ENCODE data around the gene SMAGP.
"Not testable (repeated sequence)": the region's sequence is repeated elsewhere in the genome, so short reads cannot be mapped to it uniquely, and the experiment has no call there.

Gene SMAGP

DNA sequence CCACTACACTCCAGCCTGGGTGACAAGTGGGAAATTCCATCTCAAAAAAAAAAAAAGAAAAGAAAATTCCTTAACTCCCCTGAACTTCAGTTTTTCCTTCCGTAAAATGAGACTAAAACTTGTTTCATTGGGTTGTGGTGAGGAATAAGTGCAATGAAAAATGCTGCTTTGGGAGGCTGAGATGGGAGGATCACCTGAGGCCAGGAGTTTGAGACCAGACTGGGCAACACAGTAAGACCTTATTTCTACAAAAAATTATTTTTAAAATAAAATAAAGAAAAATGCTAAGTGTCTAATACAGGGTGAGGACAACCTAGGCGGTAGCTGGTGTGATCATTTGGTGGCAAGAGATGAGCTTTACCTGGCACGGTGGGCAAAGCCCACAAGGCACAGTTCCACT, 6.9 kb downstream of the SMAGP start:
- no peak for DNase-seq

DNA sequence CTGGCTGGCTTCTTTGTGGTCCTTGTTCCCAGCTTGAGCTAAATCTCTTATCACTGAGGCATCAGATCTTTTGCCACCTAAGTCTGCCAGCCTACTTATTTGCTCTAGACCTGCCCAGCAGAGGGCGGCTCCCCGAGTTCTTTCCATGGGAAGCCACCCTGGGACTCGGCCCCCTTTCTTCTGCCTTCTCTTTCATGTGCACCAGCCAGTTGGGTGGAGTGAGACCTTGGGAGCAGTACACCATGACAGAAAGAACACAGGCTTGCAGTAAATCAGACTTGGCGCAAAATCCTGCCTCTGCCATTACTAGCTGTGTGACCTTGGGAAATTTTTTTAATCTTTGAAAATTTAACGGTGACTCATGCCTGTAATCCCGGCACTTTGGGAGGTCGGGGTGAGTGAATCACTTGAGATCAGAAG, 7.4 kb downstream of the SMAGP start:
- DNase-seq: no peak

DNA sequence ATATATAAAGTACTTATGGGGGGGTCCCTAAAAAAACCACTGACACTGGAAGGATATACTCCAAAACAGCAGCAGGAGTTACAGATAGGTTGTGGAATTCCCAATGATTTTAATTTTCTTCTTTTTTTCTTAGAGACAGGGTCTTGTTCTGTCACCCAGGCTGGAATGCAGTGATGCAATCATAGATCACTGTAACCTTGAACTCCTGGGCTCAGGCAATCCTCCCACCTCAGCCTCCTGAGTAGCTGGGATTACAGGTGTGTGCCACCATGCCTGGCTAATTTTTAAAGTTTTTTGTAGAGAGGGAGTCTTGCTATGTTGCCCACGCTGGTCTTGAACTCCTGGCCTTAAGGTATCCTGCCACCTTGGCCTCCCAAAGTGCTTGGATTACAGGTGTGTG, 10.6 kb downstream of the SMAGP start:
- not testable (repeated sequence) for DNase-seq

DNA sequence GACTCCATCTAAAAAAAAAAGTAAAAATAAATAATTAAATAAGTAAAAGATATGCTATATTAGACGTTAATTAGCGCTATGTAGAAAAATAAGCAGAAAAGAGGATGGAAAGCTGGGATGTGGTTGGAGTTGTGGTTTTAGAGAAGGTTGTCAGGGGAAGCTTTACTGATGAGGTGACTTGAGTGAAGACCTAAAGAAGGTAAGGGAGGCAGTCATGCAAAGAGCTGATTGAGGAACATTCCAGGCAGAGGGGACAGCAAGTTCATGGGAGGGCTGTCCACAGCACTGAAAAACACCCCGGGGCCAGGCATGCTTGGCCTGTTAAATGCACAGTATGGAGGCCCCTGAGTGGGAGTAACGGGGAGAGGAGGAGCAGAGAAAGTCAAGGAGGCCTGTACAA, 15.7 kb downstream of the SMAGP start:
- DNase-seq: no peak

DNA sequence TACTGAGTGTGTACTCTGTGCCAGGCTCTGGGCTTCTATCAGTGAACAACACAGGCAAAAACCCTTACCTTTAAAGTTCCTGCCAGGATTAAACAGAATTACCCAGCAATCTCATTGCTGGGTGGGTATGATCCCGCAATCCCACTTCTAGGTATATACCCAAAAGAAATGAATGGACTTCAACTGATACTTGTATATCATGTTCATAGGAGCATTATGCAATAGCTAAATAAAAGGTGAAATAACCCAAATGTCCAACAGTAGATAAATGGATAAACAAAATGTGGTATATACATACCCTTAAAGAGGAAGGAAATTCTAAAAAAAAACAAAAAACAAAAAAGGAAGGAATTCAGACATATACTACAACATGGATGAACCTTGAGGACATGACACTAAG, 16.9 kb downstream of the SMAGP start:
- no peak for DNase-seq

DNA sequence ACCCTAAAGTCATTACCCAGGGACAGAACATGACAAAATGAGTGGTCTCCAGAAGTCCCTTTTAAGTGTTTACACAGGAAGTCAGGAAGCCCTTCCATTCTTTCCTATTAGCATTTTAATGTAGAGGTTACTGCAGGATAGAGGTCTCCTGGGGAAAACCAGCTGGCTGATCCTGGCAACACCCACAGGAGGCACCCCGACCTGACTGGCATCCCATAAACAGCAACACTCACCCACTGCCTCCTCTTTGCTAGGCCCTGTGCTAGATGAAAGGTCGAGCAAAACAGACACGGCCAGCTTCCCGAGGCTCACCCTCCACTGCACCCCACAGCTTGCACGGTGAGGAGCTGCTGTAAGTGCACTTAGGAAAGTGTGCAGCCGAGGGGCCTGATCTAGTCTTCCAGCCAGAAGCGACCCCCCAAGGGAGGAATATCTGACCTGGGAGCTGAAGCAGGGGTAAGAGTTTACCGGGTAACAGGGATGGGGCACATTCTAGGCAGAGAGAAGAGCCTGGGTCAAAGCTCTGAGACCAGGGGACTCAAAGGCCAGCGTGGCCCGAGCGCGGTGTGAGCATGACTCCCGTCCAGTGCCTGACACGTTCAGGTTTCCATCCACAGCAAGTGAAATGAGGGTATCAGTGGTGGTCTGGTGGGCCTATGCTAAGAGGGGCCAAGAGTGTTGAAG, 22.6 kb downstream of the SMAGP start:
- DNase-seq: no peak

DNA sequence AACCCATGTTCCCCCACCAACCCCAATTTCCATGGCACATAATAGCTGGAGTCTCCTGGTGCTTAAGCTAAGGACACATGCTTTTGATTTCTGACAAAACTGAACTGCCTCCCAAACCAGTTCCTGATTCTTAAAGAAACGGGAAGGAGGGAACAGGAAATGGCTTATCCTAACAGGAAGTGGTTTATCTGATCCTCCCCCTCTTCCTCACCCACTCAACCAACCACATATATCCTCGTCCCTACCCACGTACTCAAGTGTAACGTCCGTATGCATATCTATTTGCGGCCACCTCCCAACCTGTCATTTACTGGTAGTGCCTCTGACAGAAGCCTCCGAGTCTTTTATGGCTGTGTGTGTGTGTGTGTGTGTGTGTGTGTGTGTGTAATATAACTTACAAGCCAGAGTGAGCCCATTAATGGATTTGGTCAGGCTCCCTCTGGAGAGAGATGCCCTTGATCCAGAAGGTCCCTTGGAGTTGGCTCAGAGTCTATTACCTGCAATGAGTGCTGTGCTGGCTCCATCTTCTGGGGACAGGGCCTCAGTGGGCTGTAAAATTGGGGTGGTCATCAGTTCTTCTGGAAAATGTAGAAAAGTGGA, 23.9 kb downstream of the SMAGP start:
- no peak for DNase-seq

DNA sequence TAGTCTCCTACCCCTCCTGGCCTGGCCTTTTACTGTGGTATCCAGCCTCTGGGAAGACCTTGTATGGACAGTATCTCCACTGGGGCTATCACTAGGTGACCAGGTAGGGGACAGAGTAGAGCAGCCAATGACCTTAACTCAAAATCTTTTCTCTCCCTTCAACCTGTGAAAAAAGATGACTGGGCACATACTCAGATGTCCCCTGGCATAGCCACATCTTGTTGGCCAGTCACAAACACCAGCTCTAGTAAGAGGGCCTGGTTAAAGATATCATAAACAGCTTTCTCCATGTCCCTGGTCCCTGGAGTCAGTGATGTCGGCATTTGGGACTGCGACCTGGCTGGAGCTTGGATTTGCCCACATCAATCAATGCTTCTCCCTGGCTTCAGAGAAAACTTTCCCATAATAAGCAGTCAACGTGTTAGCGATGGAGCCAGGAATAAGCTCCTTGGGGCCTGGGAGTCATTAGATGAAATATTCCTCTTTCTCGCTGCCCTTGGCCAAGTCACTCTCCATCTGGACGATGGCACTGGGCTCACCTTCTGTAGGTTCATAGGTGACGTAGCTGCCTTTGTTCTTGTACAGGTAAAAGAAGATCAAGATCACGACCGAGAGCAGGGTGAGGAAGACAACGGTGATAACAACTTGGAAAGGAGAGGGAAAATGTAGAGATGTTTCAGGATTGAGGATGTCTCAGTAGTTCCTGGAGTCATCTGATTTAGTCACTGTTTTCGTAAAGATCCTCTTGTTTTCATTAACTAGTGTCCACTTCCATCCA, 24.6 kb downstream of the SMAGP start:
- DNase-seq: no peak

DNA sequence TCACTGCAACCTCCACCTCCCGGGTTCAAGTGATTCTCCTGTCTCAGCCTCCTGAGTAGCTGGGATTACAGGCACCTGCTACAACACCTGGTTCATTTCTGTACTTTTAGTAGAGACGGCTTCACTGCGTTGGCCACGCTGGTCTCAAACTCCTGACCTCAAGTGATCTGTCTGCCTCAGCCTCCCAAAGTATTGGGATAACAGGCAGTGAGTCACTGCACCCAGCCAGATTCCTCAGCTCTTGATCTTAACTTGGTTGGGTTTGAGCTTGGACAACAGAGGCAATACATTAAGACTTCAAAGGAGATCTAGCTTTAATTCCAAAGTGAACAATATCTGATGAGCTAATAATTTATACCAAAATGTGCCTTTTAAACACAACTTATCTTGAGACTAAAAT, 25.9 kb downstream of the SMAGP start:
- DNase-seq: no peak

DNA sequence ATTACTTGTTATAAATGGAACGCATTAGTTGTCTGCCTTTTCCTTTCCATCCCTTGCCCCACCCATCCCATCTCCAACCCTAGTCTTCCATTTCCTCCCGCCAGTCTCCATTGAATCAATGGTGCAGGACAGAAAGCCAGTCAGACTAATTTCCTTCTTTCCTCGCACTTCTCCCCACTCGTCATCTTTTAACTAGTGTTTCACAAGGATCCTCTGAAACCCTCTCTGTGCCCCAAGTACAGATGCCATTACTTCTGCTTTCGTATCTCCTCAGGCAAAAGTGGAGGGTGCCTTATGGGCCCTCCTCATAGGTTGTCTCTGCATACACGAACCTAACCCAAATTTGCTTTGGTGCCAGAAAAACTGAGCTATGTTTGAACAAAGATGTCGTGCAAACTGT, 27.3 kb downstream of the SMAGP start:
- DNase-seq: no peak

DNA sequence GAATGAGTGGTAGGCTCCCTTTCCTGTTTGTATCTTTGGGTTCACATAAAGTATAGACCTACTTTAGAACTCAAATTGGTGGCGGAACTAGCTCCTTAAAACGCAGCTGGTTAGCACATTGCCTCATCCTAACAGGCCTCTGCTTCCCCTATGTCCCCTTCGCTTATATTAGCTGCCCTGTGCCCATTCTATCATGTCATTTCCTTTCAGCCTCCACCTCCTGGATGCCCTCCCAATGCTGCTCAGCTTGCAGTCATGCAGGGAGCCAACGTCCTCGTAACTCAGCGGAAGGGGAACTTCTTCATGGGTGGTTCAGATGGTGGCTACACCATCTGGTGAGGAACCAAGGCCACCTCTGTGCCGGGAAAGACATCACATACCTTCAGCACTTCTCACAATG, 28.1 kb downstream of the SMAGP start:
- DNase-seq: no peak

DNA sequence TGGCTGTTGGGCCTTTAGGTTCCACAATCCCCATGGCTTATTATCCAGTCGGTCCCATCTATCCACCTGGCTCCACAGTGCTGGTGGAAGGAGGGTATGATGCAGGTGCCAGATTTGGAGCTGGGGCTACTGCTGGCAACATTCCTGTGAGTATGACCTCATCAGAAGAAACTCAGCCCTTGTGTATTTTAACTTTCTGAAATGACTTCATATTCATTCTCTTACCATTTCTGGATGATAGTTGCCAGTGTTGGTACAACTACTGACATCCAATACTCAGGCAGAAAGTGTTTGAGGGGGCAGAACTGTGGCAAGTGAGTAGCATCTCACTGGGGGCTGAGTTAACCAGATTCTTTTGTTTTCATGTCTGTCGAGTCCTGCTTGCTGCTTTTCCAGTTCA, 29.2 kb downstream of the SMAGP start:
- DNase-seq: no peak

DNA sequence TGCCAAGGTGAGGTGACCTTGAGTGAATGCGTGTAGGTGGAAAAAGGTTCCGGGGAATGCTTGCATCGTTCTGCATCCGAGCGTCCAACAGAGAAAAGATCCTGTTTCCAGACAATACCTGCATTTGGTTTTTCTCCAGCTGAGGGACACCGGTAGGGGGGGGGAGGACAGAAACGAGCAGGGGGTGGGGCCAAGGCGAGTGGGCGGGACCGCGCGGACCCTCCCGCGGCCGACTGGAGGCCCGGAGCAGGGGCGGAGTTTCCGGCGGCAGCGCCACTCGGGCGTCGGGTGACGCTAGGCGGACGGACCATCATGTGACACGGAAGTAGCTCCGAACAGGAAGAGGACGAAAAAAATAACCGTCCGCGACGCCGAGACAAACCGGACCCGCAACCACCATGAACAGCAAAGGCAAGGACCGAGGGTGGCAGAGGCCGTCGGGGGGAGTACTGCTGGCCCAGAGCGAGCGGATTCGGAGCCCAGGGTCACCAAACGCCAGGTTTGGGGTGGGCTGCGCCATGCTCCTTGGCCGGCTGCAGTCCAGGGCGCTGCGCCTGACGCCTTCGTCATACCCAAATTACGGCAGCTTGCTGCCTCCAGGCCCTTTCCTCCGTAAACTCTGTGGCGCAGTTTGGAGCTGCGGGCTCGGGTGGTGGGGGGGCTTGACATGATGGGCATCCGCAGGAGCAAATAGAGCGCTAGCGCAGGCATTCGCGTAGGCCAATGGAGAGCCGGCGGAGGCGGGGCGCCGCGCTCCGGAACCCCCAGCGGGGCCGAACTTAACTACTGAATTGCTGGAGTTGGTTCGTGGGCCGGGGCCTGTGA, 31.5 kb downstream of the SMAGP start, which contains the start of gene DAZAP2:
Gene DAZAP2, plus strand, starts transcription at position 317 of the 825 bp plus-strand sequence. Its CDS starts 82 bp downstream, at position 399.
- peak; percentile 86 for DNase-seq

DNA sequence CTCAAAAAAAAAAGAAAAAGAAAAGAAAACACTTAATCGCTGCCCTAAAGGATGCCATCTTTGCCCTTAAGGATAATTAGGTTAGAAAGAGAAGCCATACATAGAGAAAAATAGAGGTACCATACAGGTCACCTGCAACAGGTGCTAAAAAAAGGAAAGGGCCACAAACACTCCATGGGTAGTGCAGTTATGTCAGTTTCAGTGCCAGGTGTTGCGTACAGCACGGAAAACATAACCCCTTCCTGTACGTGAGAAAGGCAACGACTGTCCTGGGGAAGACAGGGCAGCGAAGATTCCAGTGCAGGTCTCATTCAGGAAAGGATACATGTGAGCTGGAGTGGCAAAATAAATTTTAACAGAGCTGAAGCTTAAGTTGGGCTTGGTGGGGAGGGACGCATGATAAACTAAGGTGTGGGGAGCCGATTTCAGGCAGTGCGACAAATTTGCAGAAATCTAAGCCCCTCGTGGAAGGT, 32.1 kb downstream of the SMAGP start:
- no peak for DNase-seq

DNA sequence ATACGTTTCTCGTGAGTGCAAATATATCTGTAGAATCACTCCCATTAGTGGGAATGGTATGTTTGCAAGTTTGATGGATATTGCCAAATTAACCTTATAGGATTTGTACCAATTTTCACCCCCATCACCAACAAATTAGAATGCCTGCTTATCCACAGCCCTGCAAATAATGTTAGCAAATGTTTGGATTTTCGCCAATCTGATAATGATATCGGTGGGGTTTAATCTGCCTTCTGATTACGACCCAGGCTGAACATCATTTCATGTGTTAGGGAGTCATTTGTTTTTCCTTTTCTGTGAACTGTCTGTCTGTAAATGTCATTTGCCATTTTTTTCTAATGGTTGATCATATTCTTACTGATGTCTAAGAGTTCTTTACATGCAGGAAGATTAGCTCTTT, 35.7 kb downstream of the SMAGP start:
- no peak for DNase-seq

DNA sequence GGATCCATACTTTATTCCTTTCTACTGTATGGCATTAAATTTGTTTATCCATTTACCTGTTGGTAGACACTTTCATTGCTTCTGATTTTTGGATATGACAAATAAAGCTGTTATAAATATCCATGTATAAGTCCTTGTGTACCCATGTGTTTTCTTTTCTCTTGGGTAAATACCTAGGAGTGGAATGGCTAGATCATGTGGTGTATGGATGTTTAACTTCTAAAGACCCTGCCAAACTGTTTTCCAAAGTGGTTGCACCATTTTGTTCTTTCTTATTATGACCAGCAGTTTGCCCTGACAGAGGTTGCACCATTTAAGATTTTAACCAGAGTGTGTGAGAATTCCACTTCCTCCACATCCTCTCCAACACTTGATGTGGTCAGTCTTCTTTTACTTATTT, 37.6 kb downstream of the SMAGP start:
- DNase-seq: no peak

DNA sequence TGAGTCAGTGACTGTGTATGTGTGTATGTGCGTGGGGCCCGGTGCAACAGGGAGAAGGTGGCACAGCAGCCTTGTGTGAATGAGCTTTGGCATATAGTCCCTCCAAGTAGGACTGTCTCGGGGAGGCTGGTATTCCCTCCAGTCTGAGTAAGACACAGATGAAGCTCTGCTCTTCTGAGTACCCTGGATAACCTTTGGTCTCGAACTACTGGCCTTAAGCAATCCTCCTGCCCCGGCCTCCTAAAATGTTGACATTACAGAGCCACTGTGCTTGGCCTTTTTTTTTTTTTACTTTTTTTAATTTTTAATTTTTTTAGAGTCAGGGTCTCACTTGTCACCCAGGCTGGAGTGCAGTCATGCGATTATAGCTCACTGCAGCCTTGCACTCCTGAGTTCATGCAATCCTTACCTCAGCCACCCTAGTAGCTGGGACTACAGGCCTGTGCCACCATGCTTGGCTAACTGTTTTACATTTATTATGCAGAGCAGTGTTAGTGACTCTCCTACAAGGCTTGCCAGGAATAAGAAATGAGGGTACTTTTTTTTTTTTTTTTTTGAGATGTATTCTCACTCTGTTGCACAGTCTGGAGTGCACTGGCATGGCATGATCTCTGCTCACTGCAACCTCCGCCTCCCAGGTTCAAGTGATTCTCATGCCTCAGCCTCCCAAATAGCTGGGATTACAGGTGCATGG, 41.0 kb downstream of the SMAGP start:
- no peak for DNase-seq

DNA sequence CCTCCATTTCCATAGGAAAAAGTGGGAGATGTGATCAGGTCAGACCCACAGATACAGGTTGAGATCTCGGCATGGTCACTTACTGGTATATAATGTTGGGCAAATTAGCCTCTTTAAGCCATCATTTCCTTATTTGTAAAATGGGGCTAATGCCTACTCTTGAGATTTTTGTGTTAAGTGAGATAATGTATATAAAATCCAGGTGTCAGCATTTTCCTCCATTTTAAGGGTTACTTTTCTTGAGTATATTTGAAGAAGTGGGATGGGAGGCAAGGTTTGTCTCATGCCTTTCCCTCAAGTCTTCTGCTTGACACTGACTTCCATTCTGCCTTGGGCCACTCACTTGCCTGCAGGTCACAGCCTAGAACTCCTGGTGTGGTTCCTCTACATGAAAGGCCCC, 42.3 kb downstream of the SMAGP start:
- DNase-seq: no peak

DNA sequence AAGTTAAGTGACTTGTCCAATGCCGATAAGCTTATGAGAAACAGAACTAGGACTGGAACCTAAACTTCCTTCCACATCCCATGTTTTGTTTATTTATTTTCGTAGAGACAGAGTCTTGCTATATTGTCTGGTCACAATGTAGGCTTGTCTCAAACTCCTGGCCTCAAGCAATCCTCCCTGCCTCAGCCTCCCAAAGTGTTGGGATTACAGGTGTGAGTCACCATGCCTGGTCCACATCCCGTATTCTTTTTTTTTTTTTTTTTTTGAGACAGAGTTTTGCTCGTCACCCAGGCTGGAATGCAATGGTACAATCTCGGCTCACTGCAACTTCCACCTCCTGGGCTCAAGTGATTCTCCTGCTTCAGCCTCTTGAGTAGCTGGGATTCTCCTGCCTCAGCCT, 43.1 kb downstream of the SMAGP start:
- not testable (repeated sequence) for DNase-seq

DNA sequence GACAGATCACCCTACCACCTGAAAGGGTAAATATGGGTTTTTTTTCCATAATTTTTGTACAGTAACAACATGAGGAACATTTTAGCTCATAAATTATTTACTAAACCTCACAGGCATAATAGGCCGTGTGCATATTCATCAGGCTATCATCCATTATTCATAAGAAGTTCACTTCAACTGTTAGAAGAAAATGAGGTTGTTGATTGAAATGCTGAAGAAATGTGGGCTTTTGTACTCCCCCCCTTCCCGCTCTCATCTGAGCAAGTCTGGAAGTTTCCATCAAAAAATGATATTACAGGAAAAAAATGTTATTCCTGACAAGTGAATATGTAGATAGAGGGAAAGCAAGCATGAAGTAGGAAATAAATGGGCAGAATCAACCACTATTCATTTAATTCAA, 44.4 kb downstream of the SMAGP start:
- DNase-seq: no peak

DNA sequence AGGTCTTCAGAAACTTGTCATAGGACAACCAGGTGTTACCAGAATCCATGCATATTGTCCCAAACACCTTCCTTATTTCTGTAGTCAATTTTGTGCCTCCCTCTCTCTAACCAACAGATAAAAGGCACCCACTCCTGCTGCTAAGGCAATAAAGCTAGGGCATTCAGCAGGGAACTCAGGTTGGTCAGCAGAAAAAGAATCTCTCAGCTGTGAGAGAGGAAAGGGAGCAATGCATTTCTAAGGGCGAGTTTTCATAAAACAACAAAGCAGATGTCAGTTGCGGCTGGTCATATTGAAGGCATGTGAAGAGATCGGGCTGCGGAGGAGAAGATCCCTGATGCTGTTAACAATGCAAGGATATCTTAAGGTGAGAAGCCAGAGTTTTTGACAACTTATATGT, 45.0 kb downstream of the SMAGP start:
- no peak for DNase-seq

DNA sequence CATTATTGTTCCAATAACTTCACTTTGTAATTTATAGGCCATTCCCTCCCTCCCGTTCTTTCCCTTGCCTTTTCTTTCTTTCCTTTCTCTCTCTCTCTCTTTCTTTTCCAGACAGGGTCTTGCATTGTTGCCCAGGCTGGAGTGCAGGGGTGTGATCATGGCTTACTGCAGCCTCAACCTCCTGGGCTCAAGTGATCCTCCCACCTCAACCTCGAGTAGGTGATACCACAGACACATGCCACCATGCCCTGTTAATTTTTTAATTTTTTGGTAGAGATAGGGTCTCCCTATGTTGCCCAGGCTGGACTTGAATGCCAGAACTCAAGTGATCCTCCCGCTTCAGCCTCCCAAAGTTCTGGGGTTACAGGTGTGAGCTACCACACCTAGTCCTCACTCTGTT, 45.6 kb downstream of the SMAGP start:
- DNase-seq: no peak

DNA sequence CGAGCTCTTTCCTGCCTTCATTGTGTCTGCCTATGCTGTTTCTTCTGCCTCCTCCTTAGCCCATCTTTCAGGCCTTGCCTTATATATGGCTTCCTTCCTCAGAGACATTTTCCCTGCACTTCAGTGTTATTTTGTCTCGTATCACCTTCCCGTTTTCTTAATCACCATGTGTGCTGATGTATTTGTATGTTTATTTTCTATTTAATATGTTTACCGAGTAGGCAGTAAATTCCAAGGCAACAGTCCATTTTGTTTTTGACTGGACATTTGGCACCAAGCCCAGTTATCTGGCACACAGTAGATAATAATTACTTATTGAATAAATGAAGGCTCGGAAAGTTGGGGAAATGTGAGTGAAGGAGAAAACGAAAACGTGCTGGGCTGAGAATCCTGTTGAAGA, 47.8 kb downstream of the SMAGP start:
- DNase-seq: no peak

Measured in 8988T (cell line).